Naive thymus-derived CD8-positive, alpha-beta T cell (primary cell): ENCODE data around the gene PRSS50. TPM values are rescaled to one million over a fixed set of nuclear protein-coding genes. Genes with fewer than 3 reads are reported as not detected.

Experiments
- ATAC-seq, 2 donors: fragments of 150-1000 bp; cut with Tn5 transposase in 1 of 2; sonication (Bioruptor Pico), chemical (Tn5 transposase) in 1 of 2; 1 replicate in 1 of 2; 2 replicates in 1 of 2; pipeline ENCODE4 v1.10.0; 2021; ENCODE audit warnings: mild to moderate bottlenecking in 2 of 2, moderate library complexity in 2 of 2
- POLR2A ChIA-PET: fragments of 350-600 bp; sonication (Branson Sonifier 250); formaldehyde crosslinking; loops from one replicate; lab custom pipeline; 2021; ENCODE audit warnings: antibody characterized with exemption; lab: Charles Lee
- DNase-seq, 10 donors: peaks; one replicate each; pipeline versions ENCODE4 v3.0.0 to v3.0.0-alpha.2; 2020 to 2022
- H3K27ac Mint-ChIP-seq, 10 donors: one replicate each; pipeline ENCODE4 v1.8.0; 2020 to 2022; ENCODE audit warnings: mild to moderate bottlenecking in 10 of 10, mixed read lengths in 10 of 10, moderate library complexity in 4 of 10, inconsistent platforms in 1 of 10
- H3K27me3 Mint-ChIP-seq, 5 donors: one replicate each; pipeline ENCODE4 v1.8.0; 2021 to 2022; ENCODE audit warnings: mixed read lengths in 5 of 5
- H3K36me3 Mint-ChIP-seq, 3 donors: one replicate each; pipeline ENCODE4 v1.8.0; 2020 to 2022; ENCODE audit warnings: mixed read lengths in 3 of 3, mild to moderate bottlenecking in 2 of 3, inconsistent platforms in 1 of 3
- H3K4me1 Mint-ChIP-seq, 4 donors: one replicate each; pipeline ENCODE4 v1.8.0; 2021 to 2022; ENCODE audit warnings: mixed read lengths in 4 of 4
- H3K4me3 Mint-ChIP-seq, 10 donors: one replicate each; pipeline ENCODE4 v1.8.0; 2020 to 2022; ENCODE audit warnings: mild to moderate bottlenecking in 10 of 10, mixed read lengths in 10 of 10, moderate library complexity in 6 of 10, inconsistent platforms in 1 of 10
- H3K9me3 Mint-ChIP-seq, 9 donors: one replicate each; pipeline ENCODE4 v1.8.0; 2020 to 2022; ENCODE audit warnings: mixed read lengths in 9 of 9, mild to moderate bottlenecking in 3 of 9, inconsistent platforms in 1 of 9, moderate library complexity in 1 of 9
- polyA plus RNA-seq, 3 donors: library from polyadenylated mRNA; unstranded; fragments of 300-500 nt; fragmentation: Illumina TruSeq; gene quantifications; one replicate each; pipeline ENCODE4 v1.2.3, GENCODE V29; 2021
- total RNA-seq, 8 experiments: library from RNA in 2 of 8; stranded (reverse) in 2 of 8; gene quantifications; one replicate each; pipeline ENCODE4 v1.2.3 and lab custom pipeline; 2021 to 2026

The PRSS50 gene
- total and polyA plus RNA-seq, 5 experiments from 2014 or later: 0.05 TPM; not detected in 4

- POLR2A ChIA-PET: no interaction called here
- Mint-ChIP-seq H3K27ac (no peak overlapping the region), H3K36me3 (no peaks in the 10 kb centered on the region), H3K4me3 (no peak overlapping the region), H3K4me1 (no peaks in the 10 kb centered on the region), H3K27me3 (no peaks in the 10 kb centered on the region), H3K9me3 (no peaks in the 10 kb centered on the region)
- DNase-seq: no peak
- ATAC-seq: no peak
Measured at GRCh38 chr3:46676601-46677410, 40.9 kb downstream of the PRSS50 start.

- no peak for DNase-seq
- Mint-ChIP-seq H3K36me3 (no peaks in the 10 kb centered on the region), H3K27me3 (no peaks in the 10 kb centered on the region), H3K4me3 (no peak overlapping the region), H3K27ac (no peak overlapping the region), H3K4me1 (no peaks in the 10 kb centered on the region), H3K9me3 (no peaks in the 10 kb centered on the region)
- POLR2A ChIA-PET: no interaction called here
- no peak for ATAC-seq
Measured at GRCh38 chr3:46675843-46676567, 41.7 kb downstream of the PRSS50 start.

- Mint-ChIP-seq H3K27me3 (no peaks in the 10 kb centered on the region), H3K9me3 (no peaks in the 10 kb centered on the region), H3K27ac (no peak overlapping the region), H3K4me1 (no peaks in the 10 kb centered on the region), H3K36me3 (no peaks in the 10 kb centered on the region), H3K4me3 (no peak overlapping the region)
- POLR2A ChIA-PET: no interaction called here
- DNase-seq: no peak
- ATAC-seq: no peak
Measured at GRCh38 chr3:46675426-46675825, 42.2 kb downstream of the PRSS50 start.

GRCh38 chr3:46674031-46674845, 43.4 kb downstream of the PRSS50 start:
- H3K27ac Mint-ChIP-seq: no peak overlapping the region
- no peaks in the 10 kb centered on the region for H3K9me3 Mint-ChIP-seq
- no peak overlapping the region for H3K4me3 Mint-ChIP-seq
- no peaks in the 10 kb centered on the region for H3K27me3 Mint-ChIP-seq
- POLR2A ChIA-PET: no interaction called here
- DNase-seq (no peak), ATAC-seq (no peak)
- H3K4me1 Mint-ChIP-seq: no peaks in the 10 kb centered on the region
- H3K36me3 Mint-ChIP-seq: no peaks in the 10 kb centered on the region

GRCh38 chr3:46673151-46674030, 44.3 kb downstream of the PRSS50 start:
- Mint-ChIP-seq H3K4me1 (no peaks in the 10 kb centered on the region), H3K9me3 (no peaks in the 10 kb centered on the region), H3K27ac (peak overlapping the region in 1 of 10 donors; percentile 73), H3K27me3 (no peaks in the 10 kb centered on the region), H3K4me3 (no peak overlapping the region), H3K36me3 (no peaks in the 10 kb centered on the region)
- ATAC-seq (no peak), DNase-seq (no peak)
- POLR2A ChIA-PET: no interaction called here

GRCh38 chr3:46672349-46672695, 45.3 kb downstream of the PRSS50 start:
- H3K4me3 Mint-ChIP-seq: no peak overlapping the region
- H3K4me1 Mint-ChIP-seq: no peaks in the 10 kb centered on the region
- POLR2A ChIA-PET: no interaction called here
- no peaks in the 10 kb centered on the region for H3K9me3 Mint-ChIP-seq
- no peaks in the 10 kb centered on the region for H3K36me3 Mint-ChIP-seq
- H3K27ac Mint-ChIP-seq: peak overlapping the region in 1 of 10 donors; percentile 48
- ATAC-seq (no peak), DNase-seq (no peak)
- H3K27me3 Mint-ChIP-seq: no peaks in the 10 kb centered on the region

GRCh38 chr3:46671541-46672348, 45.9 kb downstream of the PRSS50 start:
- H3K27me3 Mint-ChIP-seq: no peaks in the 10 kb centered on the region
- H3K9me3 Mint-ChIP-seq: no peaks in the 10 kb centered on the region
- no peak for ATAC-seq
- POLR2A ChIA-PET: no interaction called here
- H3K4me3 Mint-ChIP-seq: no peak overlapping the region
- no peaks in the 10 kb centered on the region for H3K36me3 Mint-ChIP-seq
- no peaks in the 10 kb centered on the region for H3K4me1 Mint-ChIP-seq
- H3K27ac Mint-ChIP-seq: peak overlapping the region in 3 of 10 donors; percentile 20 to 60 (median 48)
- DNase-seq: no peak

- DNase-seq (no peak), ATAC-seq (no peak)
- Mint-ChIP-seq H3K4me1 (no peaks in the 10 kb centered on the region), H3K9me3 (no peaks in the 10 kb centered on the region), H3K27ac (no peak overlapping the region), H3K4me3 (no peak overlapping the region), H3K27me3 (no peaks in the 10 kb centered on the region), H3K36me3 (no peaks in the 10 kb centered on the region)
- POLR2A ChIA-PET: no interaction called here
Measured at GRCh38 chr3:46670891-46671427, 46.7 kb downstream of the PRSS50 start.

- H3K9me3 Mint-ChIP-seq: no peaks in the 10 kb centered on the region
- no peaks in the 10 kb centered on the region for H3K4me1 Mint-ChIP-seq
- no peaks in the 10 kb centered on the region for H3K27me3 Mint-ChIP-seq
- no peaks in the 10 kb centered on the region for H3K36me3 Mint-ChIP-seq
- no peak overlapping the region for H3K4me3 Mint-ChIP-seq
- no peak for DNase-seq
- POLR2A ChIA-PET: no interaction called here
- no peak overlapping the region for H3K27ac Mint-ChIP-seq
- no peak for ATAC-seq
Measured at GRCh38 chr3:46670000-46670890, 47.4 kb downstream of the PRSS50 start.

- no peak overlapping the region for H3K4me3 Mint-ChIP-seq
- H3K27ac Mint-ChIP-seq: peak overlapping the region in 1 of 10 donors; percentile 38
- H3K4me1 Mint-ChIP-seq: no peaks in the 10 kb centered on the region
- no peaks in the 10 kb centered on the region for H3K27me3 Mint-ChIP-seq
- POLR2A ChIA-PET: no interaction called here
- ATAC-seq: no peak
- no peaks in the 10 kb centered on the region for H3K36me3 Mint-ChIP-seq
- no peaks in the 10 kb centered on the region for H3K9me3 Mint-ChIP-seq
- no peak for DNase-seq
Measured at GRCh38 chr3:46669191-46669999, 48.3 kb downstream of the PRSS50 start.
